GM18861 (cell line): ENCODE data around the gene C1orf210.

Source experiments
- ATAC-seq: cut with Tn5 transposase; IDR thresholded peaks from one replicate; pipeline ENCODE4 v1.9.1; 2021; ENCODE audit not compliant: unreplicated experiment

The C1orf210 gene

DNA sequence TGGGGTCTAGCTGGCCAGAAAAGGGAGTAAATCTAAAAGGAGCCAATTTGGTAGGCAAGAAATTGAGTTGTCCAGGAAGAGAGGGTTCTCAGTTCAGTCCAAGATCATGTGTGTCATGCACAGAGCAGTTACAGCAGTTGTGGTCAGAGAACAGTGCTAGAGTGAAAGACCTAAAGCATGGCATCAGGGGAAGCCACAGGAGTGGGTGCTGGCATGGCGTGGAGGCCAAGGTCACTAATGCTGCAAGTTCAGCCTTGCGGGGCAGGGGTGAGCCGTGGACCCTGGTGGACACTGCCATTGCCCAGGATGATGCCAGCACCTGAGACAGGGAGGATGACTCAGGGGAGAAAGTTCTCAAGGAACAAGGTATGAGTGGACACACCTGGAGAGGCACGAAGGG, 32.2 kb downstream of the C1orf210 start:
- ATAC-seq: no peak

DNA sequence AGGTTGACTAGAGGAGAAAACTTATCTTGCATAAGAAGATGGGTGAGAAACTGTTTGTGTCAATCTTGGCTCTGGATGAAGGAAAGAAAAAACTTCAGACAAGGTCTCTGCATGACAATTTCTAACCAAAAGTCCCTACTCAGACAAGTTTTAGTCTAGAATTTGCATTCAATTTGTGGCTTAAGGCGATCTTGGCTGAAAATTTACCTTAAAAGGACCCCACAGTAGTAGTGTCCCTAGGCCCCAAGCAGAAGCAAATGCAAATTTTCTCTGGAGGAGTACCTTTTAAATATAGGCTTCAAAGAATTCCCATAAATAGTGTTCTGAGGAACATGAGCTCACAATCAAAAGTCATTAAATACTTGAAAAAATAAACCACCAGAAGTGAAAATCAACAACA, 33.2 kb downstream of the C1orf210 start:
- no peak for ATAC-seq

DNA sequence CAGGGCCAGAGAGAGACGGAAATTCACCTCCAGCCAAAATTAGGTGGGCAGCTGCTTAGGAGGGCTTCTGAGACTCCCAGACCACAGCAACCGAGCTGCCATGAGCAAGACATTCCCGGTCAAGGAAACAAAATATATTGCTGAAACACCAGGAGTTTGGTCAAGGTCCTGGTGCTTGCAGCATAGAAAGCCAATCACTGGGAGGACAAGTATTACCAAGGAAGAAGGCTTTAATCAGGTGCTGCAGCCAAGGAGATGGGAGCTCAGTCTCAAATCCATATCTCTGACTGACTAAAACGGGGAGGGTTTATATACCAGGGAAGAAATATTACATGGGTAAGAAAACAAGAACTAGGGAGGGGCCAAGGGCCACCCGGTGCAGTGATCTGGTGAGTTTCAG, 34.4 kb downstream of the C1orf210 start:
- ATAC-seq: no peak

DNA sequence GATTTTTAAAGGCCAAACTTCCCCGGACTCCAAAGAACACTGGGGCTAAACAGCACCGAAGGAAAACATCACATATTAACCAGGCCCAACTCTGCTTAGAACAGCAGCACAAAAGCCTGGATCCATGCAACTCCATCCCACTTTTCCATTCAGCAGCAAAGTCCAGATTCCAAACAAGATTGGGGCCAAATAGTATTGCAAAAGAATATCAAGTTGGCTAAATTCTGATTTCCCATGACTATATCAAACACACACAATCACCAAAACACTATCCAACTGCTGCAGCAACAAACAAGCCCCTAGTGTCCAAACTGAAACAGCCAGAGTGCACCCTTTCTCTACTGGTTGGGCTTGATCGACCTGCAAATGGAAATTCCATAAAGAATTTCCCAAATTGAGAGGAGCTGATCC, 35.0 kb downstream of the C1orf210 start:
- ATAC-seq: no peak

DNA sequence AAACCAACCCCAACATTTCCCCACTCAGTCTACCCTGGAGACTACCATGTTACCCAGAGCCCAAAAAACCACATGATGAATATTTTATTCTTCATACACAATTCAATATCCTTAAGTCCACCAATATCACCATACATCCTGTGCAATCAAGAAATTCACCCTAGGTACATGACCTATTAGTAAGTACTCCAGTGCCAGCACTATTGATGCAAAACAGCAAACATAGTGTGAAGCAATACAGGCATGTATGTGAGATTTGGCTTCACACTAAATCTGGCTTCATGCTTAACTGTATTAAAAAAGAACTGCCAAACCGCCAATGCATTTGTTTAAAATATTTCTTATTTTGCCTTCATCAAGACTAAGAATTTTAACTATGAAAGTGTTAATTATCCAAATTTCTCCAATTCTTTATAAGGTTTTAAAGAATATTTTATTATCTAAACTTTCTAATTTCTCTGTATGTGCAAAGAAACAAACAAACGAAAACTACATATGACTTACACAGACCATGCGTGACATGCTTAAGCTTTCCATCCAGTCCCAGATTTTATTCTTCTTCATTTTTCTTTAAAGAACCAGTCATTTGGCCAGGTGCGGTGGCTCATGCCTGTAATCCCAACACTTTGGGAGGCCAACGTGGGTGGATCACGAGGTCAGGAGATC, 38.0 kb downstream of the C1orf210 start:
- ATAC-seq: no peak

DNA sequence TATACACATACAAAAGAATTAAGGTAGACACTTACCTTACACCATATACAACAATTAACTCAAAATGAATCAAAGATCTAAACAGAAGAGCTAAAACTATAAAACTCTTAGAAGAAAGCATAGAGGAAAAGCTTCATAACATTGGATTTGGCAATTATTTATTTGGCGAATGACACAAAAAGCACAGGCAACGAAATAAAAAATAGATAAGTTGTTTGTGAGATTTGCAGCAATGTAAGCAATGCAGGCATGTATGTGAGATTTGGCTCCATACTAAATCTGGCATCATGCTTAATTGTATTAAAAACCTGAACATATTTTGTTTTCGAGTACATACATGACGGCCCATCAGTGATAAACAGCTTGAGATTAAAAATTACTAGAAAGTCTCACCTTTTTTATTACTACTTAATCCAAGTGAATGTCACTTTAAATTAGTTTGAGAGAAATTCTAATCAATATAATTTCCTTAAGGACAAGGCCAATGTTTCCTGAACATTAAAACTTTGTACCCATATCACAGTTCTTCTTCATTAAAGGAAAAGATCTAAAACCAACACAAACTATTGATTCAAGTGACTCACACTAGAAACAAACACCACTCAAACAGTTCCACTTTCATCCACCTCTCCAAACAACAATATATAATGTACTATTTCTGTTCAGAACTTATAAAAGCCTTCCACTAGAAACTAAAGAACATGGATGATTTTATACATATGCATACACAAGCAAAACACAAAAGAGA, 38.7 kb downstream of the C1orf210 start:
- no peak for ATAC-seq

DNA sequence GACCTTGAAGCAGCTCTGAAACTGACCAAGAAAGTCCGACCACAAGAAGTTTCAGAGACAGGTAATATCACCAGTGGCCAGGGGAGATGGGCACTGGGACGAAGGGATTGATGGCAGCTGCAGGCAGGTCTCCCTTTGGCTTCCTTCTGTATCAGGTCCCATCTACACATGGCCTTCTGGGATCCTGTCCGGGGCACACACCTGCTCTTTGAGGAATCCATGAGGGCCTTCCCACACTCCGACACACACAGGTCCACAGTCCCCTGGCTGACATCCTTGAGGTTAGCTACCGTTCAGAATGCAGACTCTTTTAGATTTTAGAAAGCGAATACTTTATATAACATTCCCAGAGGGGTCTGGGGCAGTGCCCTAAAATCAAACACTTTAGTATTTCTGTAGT, 42.1 kb downstream of the C1orf210 start:
- no peak for ATAC-seq

DNA sequence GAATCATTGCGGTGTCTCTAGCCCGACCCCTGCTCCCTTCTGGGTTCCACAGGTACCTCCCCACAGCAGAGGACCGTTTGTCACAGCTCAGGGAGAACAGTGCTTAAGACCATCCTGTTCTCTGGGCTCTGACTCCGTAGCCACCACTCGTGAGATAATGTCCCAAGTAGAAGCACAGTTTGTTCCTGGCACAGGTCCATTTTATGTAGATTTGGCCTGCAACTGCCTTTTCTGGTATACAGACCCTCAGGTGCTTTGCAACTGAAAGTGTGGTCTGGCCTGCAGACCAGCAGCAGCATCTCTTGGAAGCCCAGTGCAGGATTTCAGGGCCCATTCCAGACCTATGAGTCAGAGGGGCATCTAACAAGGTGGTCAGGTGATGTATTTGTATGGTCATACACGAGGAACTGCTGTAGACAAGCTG, 44.0 kb downstream of the C1orf210 start:
- no peak for ATAC-seq

DNA sequence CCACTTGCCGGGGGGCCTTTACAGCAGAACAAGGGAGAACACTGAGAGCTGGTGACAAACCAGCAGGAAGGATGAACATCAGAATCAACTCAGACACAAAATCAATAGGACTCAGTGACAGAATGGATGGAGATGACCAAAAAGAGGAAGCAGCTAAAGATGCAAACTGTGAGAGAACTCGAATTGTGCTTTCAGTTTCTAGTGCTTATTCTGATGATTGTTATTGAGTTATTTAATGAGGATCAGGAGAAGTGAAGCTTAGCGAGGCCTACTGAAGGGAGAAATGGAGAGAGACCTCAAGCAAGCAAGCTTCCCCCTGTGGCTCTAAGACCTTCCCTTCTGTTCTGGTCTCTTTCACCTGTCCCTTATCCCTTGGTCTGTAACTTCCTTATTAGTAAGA, 45.9 kb downstream of the C1orf210 start:
- peak; percentile 80 for ATAC-seq

DNA sequence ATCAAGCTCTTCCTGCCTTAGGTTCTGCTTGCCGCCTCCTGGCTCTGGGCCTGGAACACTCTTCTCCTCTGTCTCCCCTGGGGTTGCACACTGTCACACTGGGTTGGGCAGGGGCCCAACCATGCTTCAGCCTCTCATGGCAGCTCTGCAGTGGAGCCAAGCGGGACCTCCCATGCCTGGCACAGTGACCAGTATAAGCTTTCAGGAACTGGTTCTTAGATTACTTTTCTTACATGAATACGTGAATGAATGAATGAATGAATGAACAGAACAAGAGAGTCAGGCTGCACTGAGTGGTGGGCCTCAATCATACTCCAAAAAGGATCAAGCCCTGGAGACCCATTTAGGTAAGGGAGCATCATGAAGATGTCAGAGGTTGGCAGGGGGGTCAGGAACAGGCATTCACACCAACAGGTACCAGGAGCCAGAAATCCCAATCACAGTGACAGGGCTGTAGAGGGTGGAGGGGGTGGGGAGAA, 46.4 kb downstream of the C1orf210 start:
- no peak for ATAC-seq

DNA sequence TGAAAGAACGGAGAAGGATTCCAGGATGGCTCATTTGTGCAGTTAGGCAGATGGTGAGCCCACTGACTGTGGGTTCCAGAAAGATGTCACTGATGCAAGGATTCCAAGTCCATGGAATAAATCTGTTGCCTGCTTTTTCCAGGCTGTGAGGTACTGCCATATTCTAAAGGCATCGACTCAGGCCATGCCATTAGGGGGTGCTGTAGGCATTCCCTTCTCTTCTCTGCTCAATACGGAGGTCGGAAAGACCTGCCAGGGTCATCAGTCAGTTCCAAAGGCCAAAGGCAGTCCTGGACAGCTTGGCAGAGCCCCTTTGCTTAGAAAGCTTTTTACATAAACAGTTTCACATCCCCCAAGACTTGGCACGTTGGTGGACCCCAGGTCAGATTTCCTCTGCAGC, 47.3 kb downstream of the C1orf210 start:
- no peak for ATAC-seq

DNA sequence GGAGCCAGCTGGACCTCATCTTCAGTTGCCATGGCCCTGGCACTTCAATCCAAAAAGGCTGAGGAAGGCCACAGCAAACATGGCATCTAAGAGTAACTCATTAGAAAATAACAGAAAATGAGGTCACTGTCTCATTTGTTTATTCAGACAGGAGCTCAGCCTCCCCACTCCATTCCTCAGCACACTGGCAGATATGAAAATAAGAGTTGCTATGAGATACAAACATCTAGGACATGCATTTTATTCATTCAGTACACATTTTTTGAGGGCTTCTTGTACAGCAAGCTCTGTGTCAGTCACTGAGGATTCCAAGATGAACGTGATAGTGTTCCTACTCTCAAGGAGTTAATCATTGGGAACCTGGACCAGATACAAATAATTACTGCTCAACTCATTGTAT, 48.3 kb downstream of the C1orf210 start:
- no peak for ATAC-seq

DNA sequence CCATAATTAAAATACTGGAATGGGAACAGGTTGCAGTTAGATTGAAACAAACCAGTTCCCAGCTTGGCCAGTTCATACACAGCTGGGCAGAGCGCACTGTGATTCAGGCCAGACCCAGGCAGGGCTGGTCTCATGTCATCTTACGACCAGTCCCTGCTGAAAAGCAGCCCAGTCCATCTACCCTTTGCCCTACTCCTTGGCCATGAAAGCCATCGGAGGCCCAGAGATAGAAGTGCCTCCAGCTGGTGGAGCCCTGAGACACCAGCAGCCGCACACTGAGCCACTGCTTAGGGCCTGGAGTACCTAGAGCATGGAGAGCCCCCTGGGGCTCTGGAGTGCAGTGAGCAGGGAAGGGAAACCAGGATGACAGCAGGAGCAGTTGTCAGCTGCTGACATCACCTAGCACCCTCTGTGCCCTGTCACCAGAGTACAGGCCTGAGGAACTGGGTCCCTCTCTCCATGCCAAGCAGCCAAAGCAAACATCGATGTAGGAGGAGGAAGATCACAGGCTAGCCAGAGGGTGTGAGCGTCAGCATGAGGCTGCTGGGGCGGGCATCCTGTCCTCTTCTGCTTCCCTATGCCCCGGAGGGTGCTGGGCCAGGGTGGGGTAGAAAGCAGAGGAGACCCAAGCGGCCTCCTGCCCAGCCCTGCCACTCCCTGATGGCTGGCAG, 49.8 kb downstream of the C1orf210 start:
- ATAC-seq: no peak

DNA sequence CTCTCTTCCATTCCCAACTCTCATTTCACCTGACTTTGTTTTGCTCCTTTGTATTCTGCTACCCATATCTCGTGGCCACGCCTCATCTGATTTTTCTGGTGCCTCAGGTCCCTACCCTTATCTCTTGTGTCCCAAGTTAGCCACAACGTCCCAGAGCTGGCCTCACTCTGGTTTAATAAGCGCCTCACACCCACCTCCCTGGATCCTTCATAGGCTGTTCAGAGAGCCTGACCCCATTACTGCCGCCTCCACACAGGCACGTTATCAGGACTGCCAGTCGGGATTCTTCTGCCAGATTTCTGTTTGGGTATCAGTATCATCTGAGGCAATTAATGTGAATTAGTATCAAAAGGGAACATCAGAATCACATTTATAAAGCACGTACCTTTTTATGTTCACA, 50.3 kb downstream of the C1orf210 start:
- no peak for ATAC-seq

DNA sequence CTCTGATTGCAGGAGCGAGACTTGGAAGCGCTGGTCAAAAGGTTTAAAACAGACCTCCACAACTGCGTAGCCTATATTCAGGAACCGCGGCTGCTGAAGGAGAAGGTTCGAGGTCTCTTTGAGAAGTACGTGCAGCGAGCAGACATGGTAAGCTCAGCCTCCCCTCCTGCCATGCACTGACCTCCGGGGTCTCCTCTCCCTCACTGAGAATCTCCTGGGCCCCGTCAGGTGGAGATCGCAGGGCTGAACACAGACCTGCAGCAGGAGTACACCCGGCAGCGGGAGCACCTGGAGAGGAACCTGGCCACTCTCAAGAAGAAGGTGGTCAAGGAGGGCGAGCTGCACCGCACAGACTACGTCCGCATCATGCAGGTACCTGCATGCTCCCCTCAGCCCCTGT, 51.1 kb downstream of the C1orf210 start:
- no peak for ATAC-seq

DNA sequence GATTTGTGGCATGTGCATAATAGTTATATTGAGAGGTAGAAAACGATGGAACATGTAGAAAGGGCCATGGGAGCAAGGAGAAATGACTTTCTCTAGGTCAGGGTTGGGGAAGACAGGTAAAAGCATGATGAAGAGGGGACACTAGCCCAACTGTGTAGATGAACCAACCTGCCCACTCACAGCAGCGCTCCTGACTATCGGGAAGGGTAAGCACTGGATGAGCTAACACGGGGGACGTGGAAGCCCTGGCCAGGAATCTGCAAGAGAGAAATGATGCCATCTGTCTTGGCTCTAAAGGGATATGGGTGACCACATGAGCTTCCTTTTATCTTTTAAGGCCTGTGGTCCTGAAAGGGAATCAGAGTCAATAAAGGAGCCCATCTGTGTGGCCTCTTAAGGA, 51.8 kb downstream of the C1orf210 start:
- ATAC-seq: no peak

DNA sequence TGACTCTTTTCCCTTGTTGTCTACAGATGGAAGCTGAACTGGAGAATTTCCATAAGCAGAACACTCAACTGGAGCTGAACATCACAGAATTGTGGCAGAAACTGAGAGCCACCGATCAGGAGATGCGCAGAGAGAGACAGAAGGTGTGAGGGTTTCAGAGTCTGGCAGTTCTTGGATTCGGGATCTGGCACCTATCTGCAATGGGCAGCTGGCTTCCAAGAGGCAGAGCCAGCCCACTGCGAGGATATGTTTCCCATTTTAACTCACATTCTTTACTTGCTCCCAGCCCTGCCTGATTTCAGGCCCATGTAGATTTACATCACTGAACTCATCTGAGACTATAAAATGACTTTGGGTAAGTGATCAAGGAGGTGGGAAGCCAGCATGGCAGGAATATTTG, 52.9 kb downstream of the C1orf210 start:
- no peak for ATAC-seq

DNA sequence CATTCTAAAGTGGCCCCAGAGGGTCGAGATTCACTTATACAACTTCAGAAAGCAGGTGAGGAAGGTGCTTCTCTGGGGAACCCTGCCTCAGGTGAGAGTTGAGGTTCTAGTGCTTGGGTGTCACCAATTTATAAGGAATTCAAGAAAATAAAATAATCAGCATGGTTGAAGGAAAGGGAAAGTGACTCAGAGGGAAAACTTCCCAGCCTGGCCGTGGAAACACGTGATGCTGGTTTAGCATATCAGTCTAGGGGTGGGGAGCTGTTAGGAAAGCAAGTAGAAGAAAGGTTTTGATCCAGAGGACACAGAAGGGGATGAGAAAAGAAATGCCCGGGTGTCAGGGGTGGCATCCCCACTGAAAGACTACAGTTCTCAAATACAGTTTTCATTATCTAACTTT, 53.3 kb downstream of the C1orf210 start:
- no peak for ATAC-seq
